Measurements from ENCODE around the gene MXD1.

- TF ChIP-seq CTCF (IDR thresholded peaks at IDR 0.05) (no peak), TCF7L2 (IDR thresholded peaks at IDR 0.05; ENCODE audit: low read depth, low read length) (no peak), SIN3A (IDR thresholded peaks at IDR 0.05; ENCODE audit: borderline replicate concordance, insufficient read depth, low read depth, low read length) (no peak)
Measured at GRCh38 chr2:69988086-69988635, 73.3 kb downstream of the MXD1 start.
